ENCODE data around the gene GRM5. TPM values are rescaled to one million over a fixed set of nuclear protein-coding genes. Genes with fewer than 3 reads are reported as not detected.
A peak's percentile ranks its signal among the peaks of the same experiment; 100 is the strongest.
"Not testable (repeated sequence)": the region's sequence is repeated elsewhere in the genome, so short reads cannot be mapped to it uniquely, and the experiment has no call there.

Gene GRM5
- total RNA-seq (2021) (0.05 TPM in 1 of 2 replicates, not detected in the other), Bru-seq, nascent RNA (percentile 2 among the genes with signal in this experiment), BruChase-seq, experiment 1, labeled RNA remaining after a 2-hour chase (percentile 2 among the genes with signal in this experiment), BruChase-seq, experiment 2, labeled RNA remaining after a 6-hour chase (percentile 2 among the genes with signal in this experiment)
- long read RNA-seq, result 0 reads

GRCh38 chr11:89065651-89066201 lies at the start of gene GRM5:
TSS of gene GRM5 (minus strand) at chr11:89065982. CDS start at chr11:89047872, 18,110 bp downstream.
- POLR2A ChIA-PET (ENCODE audit: unreplicated experiment); DNase-seq; H3K9me3 ChIP-seq (ENCODE audit: insufficient read depth, low read depth); BruUV-seq (replicated peaks); H3K4me3 ChIP-seq; H4K20me1 ChIP-seq (ENCODE audit: insufficient read depth); H3K79me2 ChIP-seq (ENCODE audit: low read depth); H3K4me2 ChIP-seq; intact Hi-C loops (cut with micrococcal nuclease; ENCODE audit: unreplicated experiment); H2AFZ ChIP-seq; H3K9me2 ChIP-seq (ENCODE audit: insufficient read depth); H3K4me1 ChIP-seq (replicated peaks; ENCODE audit: insufficient read depth); H3K27ac ChIP-seq; H3K27me3 ChIP-seq (ENCODE audit: insufficient read depth, low read depth); H3F3A ChIP-seq (ENCODE audit: insufficient read depth, low read depth); CTCF ChIA-PET; H3K36me3 ChIP-seq (ENCODE audit: low read depth): not testable (repeated sequence)

DNA sequence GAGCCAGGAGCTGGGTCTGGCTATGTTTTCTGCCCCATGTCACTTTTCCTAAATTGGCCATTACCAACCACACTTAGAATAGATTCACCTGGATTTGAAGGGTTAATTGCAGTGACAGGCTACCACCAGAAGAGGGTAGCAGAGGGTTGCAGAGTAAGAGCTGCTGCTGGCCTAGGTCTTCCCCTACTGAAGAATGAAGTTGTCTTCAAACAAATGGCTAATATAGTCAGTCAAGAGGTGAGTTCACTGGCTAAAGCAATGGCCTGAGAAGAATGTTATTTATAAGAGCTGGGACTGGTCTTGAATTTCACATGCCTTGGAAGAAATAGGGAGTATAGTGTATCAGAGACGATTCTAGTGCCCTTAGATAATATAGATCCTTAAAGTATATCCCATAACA lies 32.2 kb upstream of the GRM5 start:
- H3K79me2 ChIP-seq (ENCODE audit: low read depth); H3K9me3 ChIP-seq (ENCODE audit: insufficient read depth, low read depth); CTCF ChIA-PET; BruUV-seq (replicated peaks); H3K4me3 ChIP-seq; H3K36me3 ChIP-seq (ENCODE audit: low read depth); H3K4me2 ChIP-seq; H3K27ac ChIP-seq; H4K20me1 ChIP-seq (ENCODE audit: insufficient read depth); H3K9me2 ChIP-seq (ENCODE audit: insufficient read depth); H3K4me1 ChIP-seq (replicated peaks; ENCODE audit: insufficient read depth); POLR2A ChIA-PET (ENCODE audit: unreplicated experiment); H2AFZ ChIP-seq; H3K27me3 ChIP-seq (ENCODE audit: insufficient read depth, low read depth); H3F3A ChIP-seq (ENCODE audit: insufficient read depth, low read depth): not testable (repeated sequence)
- intact Hi-C loops (cut with micrococcal nuclease; ENCODE audit: unreplicated experiment), result loop anchor here (10.0 kb wide), 1 partner anchor 517 kb away; no protein-coding TSS in a partner anchor
- peak; percentile 13 to 36 for DNase-seq
- TF ChIP-seq CTCF (conservative IDR thresholded peaks at IDR 0.05), result peak; percentile 85

GRCh38 chr11:89093806-89094205 lies 28.0 kb upstream of the GRM5 start:
- BruUV-seq (replicated peaks); CTCF ChIA-PET; H3K4me2 ChIP-seq: not testable (repeated sequence)

DNA sequence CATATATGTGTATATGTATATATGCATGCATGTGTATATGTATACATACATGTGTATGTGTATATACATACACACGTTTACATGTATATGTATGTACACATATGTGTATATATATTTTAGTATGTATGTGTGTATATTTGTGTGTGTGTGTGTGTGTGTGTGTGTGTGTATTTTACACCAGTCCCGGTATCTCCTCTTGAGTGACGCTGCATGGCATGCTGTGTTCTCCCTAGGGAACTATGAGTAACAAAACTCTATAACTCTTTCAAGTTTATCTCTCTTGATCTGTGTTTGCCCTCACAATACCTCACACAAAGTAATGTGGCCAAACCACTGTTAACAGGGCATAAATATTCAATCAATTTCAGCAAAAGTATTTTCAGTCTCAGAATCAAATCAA lies 19.2 kb upstream of the GRM5 start:
- H3K9me3 ChIP-seq (ENCODE audit: insufficient read depth, low read depth); intact Hi-C loops (cut with micrococcal nuclease; ENCODE audit: unreplicated experiment); BruUV-seq (replicated peaks); H3K9me2 ChIP-seq (ENCODE audit: insufficient read depth); H2AFZ ChIP-seq; H3K4me1 ChIP-seq (replicated peaks; ENCODE audit: insufficient read depth); H4K20me1 ChIP-seq (ENCODE audit: insufficient read depth); H3K36me3 ChIP-seq (ENCODE audit: low read depth); H3K4me2 ChIP-seq; H3K27me3 ChIP-seq (ENCODE audit: insufficient read depth, low read depth); DNase-seq; POLR2A ChIA-PET (ENCODE audit: unreplicated experiment); H3K79me2 ChIP-seq (ENCODE audit: low read depth); H3K27ac ChIP-seq; H3F3A ChIP-seq (ENCODE audit: insufficient read depth, low read depth); H3K4me3 ChIP-seq: not testable (repeated sequence)
- CTCF ChIA-PET, result interaction anchor here (0.5 kb wide), 1 partner anchor 320 kb away, joined by 5 read pairs; no protein-coding TSS in a partner anchor

More at GRCh38 chr11:89093806-89094205, 28.0 kb upstream of the GRM5 start:
- H3K4me3 ChIP-seq; H4K20me1 ChIP-seq (ENCODE audit: insufficient read depth); DNase-seq; H3K27ac ChIP-seq; H3K4me1 ChIP-seq (replicated peaks; ENCODE audit: insufficient read depth); H3K9me3 ChIP-seq (ENCODE audit: insufficient read depth, low read depth); H3K9me2 ChIP-seq (ENCODE audit: insufficient read depth); H3F3A ChIP-seq (ENCODE audit: insufficient read depth, low read depth); H2AFZ ChIP-seq; POLR2A ChIA-PET (ENCODE audit: unreplicated experiment); H3K36me3 ChIP-seq (ENCODE audit: low read depth); H3K27me3 ChIP-seq (ENCODE audit: insufficient read depth, low read depth); H3K79me2 ChIP-seq (ENCODE audit: low read depth): not testable (repeated sequence)
- intact Hi-C loops (cut with micrococcal nuclease; ENCODE audit: unreplicated experiment), result loop anchor here (10.0 kb wide), 1 partner anchor 521 kb away; no protein-coding TSS in a partner anchor

GRCh38 chr11:89070911-89071310 lies 5.1 kb upstream of the GRM5 start:
- DNase-seq; H3K27ac ChIP-seq; H3F3A ChIP-seq (ENCODE audit: insufficient read depth, low read depth); H3K9me2 ChIP-seq (ENCODE audit: insufficient read depth); H3K4me2 ChIP-seq; CTCF ChIA-PET; H3K4me3 ChIP-seq; H3K4me1 ChIP-seq (replicated peaks; ENCODE audit: insufficient read depth); H4K20me1 ChIP-seq (ENCODE audit: insufficient read depth); H3K27me3 ChIP-seq (ENCODE audit: insufficient read depth, low read depth); POLR2A ChIA-PET (ENCODE audit: unreplicated experiment); H2AFZ ChIP-seq; H3K9me3 ChIP-seq (ENCODE audit: insufficient read depth, low read depth); H3K36me3 ChIP-seq (ENCODE audit: low read depth); H3K79me2 ChIP-seq (ENCODE audit: low read depth); BruUV-seq (replicated peaks); intact Hi-C loops (cut with micrococcal nuclease; ENCODE audit: unreplicated experiment): not testable (repeated sequence)

Data from PC-9 (cell line).